Myocyte (in vitro differentiated cells): ENCODE measurements around the gene RSRC1. TPM values are rescaled to one million over a fixed set of nuclear protein-coding genes. Genes with fewer than 3 reads are reported as not detected.
"Not testable (repeated sequence)": the region's sequence is repeated elsewhere in the genome, so short reads cannot be mapped to it uniquely, and the experiment has no call there.

Experiments
- DNase-seq: peaks from one replicate; pipeline ENCODE4 v3.0.0-alpha.2; 2012; ENCODE audit warnings: low read depth
- total RNA-seq: library from RNA; depleted of rRNA; stranded (reverse); fragments of >200 nt; gene quantifications from 2 replicates; pipeline ENCODE4 v1.2.3, GENCODE V29; 2014

The RSRC1 gene
- total RNA-seq, 1 donor from 2014 or later = 29.0 TPM

DNA sequence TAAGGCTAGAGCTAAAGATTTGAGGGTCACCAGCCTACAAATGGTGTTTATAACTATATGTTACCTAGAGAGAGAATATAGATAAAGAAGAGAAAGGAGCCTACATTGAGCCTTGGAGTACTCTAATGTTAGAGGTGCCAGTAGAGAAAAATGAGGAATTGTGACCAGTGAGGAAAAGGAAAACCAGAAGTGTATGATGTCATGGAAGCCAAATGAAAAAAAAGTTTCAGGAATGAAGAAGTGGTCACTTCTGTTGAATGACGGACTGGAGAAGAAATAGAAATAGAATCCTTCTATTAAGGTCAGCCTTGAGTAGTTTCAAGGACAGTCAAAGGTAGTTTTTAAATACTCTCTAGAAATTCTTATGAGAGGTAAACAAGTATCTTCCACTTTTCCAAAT, 409.9 kb downstream of the RSRC1 start:
- no peak for DNase-seq

DNA sequence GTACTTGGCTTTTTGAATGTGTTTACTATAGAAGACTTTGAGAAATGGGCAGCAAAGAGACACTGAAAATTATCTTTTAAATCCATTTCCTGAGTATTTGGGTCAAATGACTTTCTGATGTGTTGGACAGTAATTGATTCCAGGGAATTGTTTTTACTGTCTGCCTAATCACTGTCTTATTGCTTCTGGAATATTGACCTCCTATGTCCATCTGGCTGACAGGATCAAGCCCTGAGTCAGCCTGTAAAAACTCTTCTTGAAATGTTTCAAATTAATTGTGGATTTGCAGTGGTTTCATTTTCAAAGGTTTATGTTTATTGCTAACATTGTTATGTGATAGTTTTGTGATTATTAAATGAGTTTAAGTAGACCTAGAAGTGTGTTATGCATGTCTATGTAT, 410.5 kb downstream of the RSRC1 start:
- no peak for DNase-seq

GRCh38 chr3:158522221-158523136, 412.6 kb downstream of the RSRC1 start:
- no peak for DNase-seq

- DNase-seq = no peak
Measured at GRCh38 chr3:158528076-158528674, 418.3 kb downstream of the RSRC1 start.

DNA sequence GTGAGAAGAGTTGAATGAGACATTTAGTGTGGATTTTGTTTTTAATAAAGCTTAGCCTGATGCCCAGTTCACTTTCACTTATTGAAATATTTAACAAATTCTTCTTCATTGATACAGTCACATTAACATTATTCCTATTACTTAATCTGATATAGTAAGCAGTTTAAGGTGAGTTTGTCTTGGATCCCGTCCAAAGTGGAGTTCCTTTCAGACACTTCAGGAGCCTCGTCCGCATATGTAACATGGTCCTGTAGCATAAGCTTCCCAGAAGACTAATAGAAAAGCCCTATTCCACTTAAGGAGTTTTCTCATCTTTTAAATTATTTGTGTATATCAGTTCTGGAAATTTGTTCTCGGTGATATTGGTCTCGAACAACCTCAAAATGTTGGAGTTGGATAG, 421.4 kb downstream of the RSRC1 start:
- DNase-seq = no peak

- DNase-seq = peak; percentile 68
Measured at GRCh38 chr3:158532099-158532734, 422.3 kb downstream of the RSRC1 start.

GRCh38 chr3:158535918-158536317, 426.0 kb downstream of the RSRC1 start:
- no peak for DNase-seq

DNA sequence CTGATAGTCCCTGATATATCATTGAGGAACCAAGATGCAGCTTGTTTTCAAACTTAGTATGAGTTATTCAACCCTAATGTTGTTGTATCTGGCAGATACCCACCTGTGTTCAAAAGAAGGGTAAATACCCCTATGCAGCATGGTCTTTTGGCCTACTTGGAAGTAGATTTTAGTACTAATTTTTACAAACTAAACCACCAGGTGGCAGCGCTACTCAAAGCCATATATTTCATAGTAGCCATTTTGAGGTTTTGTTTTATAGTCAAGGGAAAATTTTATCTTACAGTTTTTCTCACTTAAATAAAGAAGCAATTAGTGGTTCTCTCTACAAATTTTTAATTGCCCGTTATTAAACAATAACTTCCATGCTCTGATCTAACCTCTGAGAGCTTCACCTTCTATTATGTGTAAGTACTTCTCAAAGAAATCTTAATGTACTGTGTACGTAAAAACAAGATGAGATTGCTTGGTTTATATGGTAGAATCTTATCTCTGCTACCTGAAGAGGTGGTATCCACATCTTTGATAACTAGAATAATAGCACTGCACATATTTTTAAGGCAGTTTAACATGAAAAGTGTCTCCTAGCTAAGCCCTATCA, 429.6 kb downstream of the RSRC1 start:
- peak; percentile 53 for DNase-seq

GRCh38 chr3:158540066-158540465, 430.2 kb downstream of the RSRC1 start:
- no peak for DNase-seq

- DNase-seq = no peak
Measured at GRCh38 chr3:158548691-158549090, 438.8 kb downstream of the RSRC1 start.

DNA sequence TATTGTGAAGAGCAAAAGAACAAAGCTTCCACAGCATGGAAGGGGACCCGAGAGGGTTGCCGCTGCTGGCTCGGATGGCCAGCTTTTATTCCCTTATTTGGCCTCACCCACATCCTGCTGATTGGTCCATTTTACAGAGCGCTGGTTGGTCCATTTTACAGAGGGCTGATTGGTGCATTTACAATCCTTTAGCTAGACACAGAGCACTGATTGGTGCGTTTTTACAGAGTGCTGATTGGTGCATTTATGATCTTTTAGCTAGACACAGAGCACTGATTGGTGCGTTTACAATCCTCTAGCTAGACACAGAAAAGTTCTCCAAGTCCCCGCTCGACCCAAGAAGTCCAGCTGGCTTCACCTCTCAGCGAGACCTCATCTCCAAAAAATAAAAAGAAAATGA, 440.0 kb downstream of the RSRC1 start:
- DNase-seq = not testable (repeated sequence)

DNA sequence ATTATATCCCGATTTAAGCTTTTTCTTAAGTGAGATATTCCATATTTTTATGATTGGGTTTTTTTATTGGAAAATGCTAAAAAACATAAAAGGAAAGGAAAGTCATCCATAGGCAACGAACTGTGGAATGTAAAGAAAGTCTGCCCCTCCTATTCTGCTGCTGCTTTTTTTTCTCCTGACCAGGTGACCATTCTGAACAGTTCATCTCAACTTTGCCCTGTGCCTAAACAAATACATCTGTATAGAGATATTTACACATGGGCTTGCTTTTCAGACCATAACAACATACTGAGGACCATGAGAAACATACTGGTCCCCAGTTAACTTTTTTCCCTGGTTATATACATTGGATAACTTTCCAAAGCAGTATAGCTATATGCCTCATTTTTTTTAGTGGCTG, 442.2 kb downstream of the RSRC1 start:
- DNase-seq = no peak

DNA sequence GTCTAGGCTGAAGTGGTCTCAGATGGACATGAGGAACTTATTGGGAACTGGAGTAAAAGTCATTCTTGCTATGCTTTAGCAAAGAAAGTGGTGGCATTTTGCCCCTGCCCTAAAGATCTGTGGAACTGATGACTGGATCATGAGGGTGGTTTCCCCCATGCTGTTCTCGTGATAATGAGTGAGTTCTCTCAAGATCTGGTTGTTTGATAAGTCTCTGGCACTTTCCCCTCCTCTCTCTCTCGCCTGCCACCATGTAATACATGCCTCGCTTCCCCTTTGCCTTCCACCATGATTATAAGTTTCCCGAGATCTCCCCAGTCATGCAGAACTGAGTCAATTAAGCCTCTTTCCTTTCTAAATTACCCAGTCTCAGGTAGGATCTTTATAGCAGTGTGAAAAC, 449.6 kb downstream of the RSRC1 start:
- DNase-seq = no peak

- DNase-seq = no peak
Measured at GRCh38 chr3:158560979-158561378, 451.1 kb downstream of the RSRC1 start.

DNA sequence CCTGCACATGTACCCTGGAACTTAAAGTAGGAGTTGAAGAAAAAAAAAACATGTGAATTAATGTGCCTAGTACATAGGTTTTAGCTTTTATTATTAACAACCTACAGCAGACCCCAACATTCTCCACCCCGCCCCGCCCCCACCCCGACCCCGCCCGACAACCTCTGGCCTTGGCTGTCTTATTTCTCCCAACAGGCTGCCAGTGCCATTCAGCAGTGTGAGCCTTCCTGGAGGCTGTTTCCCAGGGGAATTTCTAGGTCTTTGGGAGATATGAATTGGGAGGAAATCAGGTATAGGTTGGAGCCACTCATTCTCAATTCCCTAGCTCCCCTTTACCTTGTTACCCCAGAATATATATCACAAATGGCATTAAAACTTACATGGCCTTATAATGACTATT, 452.8 kb downstream of the RSRC1 start:
- DNase-seq = no peak

DNA sequence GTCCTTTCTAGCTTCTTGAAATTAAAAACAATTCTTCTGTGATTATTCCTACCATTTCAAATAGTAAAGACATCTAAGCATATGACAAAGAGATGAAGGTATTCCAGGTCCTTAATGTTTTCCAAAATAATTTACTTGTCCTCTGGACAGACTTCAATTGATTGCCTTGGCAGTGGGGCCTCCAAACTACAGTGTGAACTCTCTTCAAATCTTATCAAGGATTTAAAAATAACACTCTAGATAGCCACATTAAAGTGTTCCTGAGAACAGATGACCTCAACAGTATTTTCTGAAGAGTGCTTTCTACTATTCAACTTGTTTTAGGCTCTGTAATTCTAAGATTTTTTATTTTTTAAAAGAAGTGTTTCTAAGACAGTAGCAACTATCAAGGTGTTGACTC, 453.2 kb downstream of the RSRC1 start:
- DNase-seq = no peak

GRCh38 chr3:158565076-158565475, 455.2 kb downstream of the RSRC1 start:
- DNase-seq = no peak

DNA sequence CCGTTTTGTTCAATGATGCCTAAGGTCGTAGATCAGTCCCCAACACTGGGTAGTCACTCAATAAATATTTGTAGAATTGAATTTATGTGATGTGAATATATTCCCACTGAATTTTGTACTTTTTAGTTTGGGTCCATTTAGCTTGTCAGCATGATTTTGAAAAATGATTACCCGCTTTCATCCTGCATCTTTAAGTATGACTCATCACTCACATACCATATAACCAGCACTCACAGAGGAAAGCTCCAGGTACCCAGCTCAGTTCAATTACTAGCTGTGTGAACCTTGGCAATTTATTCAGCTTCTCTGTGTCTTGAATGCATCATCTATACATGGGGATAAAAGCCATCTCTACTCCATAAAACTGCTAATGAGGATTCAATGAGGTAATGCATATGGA, 458.9 kb downstream of the RSRC1 start:
- DNase-seq = no peak

DNA sequence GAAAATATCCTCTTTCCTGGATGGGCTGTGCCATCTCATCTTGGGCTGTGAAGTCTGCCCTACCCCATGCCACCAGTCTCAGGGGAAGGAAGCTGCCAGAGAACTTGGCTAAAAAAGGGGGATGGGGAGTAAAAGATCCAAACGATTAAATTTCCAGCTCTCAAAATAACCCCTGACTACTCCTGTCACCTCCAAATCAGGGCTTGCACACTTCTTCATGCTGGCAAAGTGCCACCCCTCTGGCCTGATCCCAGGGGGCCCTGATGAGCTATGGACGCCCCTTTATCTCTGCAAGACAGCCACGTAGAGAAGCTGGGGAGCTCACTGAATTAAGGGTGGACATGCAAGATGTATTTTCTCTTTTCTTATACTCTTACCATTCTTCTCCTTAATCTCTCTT, 459.9 kb downstream of the RSRC1 start:
- peak; percentile 3 for DNase-seq

DNA sequence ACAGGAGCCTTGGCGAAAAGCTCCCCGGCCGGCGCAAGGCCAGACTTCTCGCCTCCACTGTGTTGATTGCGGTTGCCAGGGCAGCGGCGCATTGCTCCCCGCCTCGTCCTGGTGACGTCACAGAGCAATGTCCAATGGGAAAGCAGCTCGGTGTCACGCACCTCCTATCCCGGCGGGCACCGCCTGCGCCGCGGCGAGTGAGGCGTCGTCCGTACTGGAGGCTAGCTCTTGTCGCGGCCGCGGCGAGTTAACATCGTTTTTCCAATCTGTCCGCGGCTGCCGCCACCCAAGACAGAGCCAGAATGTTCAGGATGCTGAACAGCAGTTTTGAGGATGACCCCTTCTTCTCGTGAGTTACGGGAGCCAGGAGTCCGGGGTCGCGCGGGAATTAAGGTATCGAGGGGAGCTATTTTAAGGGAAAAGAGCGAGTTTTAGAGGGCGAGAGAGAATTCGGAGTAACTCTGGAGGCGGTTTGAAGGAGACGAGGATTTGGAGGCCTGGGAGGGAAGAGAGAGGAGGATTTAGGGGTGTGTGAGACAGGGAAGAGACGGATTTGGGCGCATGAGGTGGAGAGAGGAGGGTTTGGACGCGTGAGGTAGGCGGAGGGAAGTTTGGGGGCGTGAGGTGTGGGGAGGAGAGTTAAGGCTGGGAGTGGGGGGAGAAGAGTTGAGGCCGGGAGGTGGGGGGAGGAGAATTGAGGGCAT, 461.3 kb downstream of the RSRC1 start, which contains the start of gene MLF1:
TSS of gene MLF1 (plus strand) at position 196 of the 704 bp plus-strand sequence. CDS start at position 303, 107 bp downstream.
- DNase-seq = peak; percentile 97
